Uterus (tissue), 2 donors: ENCODE results near the gene C4BPB.

Experiments used
- CTCF ChIP-seq, 4 experiments: fragments of 200-600 bp in 2 of 4; fragments of 450-650 bp in 2 of 4; sonication (generic) in 2 of 4; IDR thresholded peaks; one replicate each; pipeline ENCODE4 v1.5.1; 2016 to 2019; ENCODE audit warnings: antibody characterized with exemption in 4 of 4, mild to moderate bottlenecking in 2 of 4, moderate library complexity in 1 of 4
- POLR2A ChIP-seq, 2 donors: fragments of 450-650 bp; IDR thresholded peaks; one replicate each; pipeline ENCODE4 v1.6.1; 2016; ENCODE audit warnings: antibody characterized with exemption in 2 of 2, mild to moderate bottlenecking in 1 of 2, moderate library complexity in 1 of 2

GRCh38 chr1:207069061-207069460 is 19.6 kb upstream of the C4BPB start:
- TF ChIP-seq CTCF (IDR thresholded peaks at IDR 0.05), result no peak
- no peak for TF ChIP-seq POLR2A (IDR thresholded peaks at IDR 0.05)
